ENCODE data around the gene CARMIL1. TPM values are rescaled to one million over a fixed set of nuclear protein-coding genes. Genes with fewer than 3 reads are reported as not detected.

CARMIL1 gene
- total RNA-seq, 1 experiment from 2014 or later, result 23.6 TPM

- Histone ChIP-seq H3K27me3 (ENCODE audit: insufficient read depth, low read length) (no peaks in the 10 kb centered on the region), H2BK12ac (ENCODE audit: insufficient read length, low read depth, low read length) (no peak overlapping the region), H4K91ac (ENCODE audit: insufficient read length, low read depth, low read length) (no peak overlapping the region), H3K79me2 (ENCODE audit: insufficient read depth, low read length) (peaks cover 6% of the 10 kb centered on the region; the same call in 1 of the 2 replicates), H3K4me2 (ENCODE audit: insufficient read depth, insufficient read length, low read length) (no peak overlapping the region), H2BK5ac (ENCODE audit: insufficient read length, low read length) (no peak overlapping the region), H3K18ac (ENCODE audit: insufficient read length, low read depth, low read length) (no peak overlapping the region), H2BK120ac (ENCODE audit: low read depth, low read length, poor library complexity, severe bottlenecking) (no peak overlapping the region), H4K20me1 (ENCODE audit: control insufficient read depth, insufficient read depth, insufficient read length) (no peaks in the 10 kb centered on the region), H3K4ac (ENCODE audit: low read depth, low read length) (no peak overlapping the region), H3K9me3 (ENCODE audit: control insufficient read depth, low read depth, low read length) (no peaks in the 10 kb centered on the region), H3K9ac (ENCODE audit: extremely low read depth, insufficient read length, low read length) (no peak overlapping the region), H3K4me1 (ENCODE audit: insufficient read depth, low read length) (peaks cover 8% of the 10 kb centered on the region; the same call in 1 of the 2 replicates), H4K8ac (replicated peaks; ENCODE audit: insufficient read length, low read depth, low read length) (no peak overlapping the region), H3T11ph (ENCODE audit: low read length) (no peak overlapping the region), H3K23me2 (ENCODE audit: insufficient read length, low read depth, low read length, poor library complexity, severe bottlenecking) (no peaks in the 10 kb centered on the region), H2AFZ (ENCODE audit: low read length) (no peak overlapping the region), H2AK5ac (ENCODE audit: insufficient read length, low read length) (no peak overlapping the region), H3K23ac (ENCODE audit: insufficient read length, low read depth, low read length) (no peak overlapping the region), H3K27ac (ENCODE audit: insufficient read length, low read depth, low read length) (no peak overlapping the region), H2BK20ac (ENCODE audit: low read depth, low read length, poor library complexity, severe bottlenecking) (no peak overlapping the region), H3K14ac (ENCODE audit: insufficient read depth, low read length) (no peak overlapping the region), H4K5ac (ENCODE audit: insufficient read length, low read depth, low read length) (no peak overlapping the region), H3K56ac (ENCODE audit: insufficient read length, low read depth, low read length) (no peak overlapping the region), H2BK15ac (ENCODE audit: low read depth, low read length) (no peak overlapping the region), H3K79me1 (ENCODE audit: insufficient read depth, low read depth, low read length, poor library complexity, severe bottlenecking) (peaks cover 7% of the 10 kb centered on the region)
- H3K27me3 Mint-ChIP-seq (ENCODE audit: low read depth), result no peaks in the 10 kb centered on the region
- no CpG with 5 or more reads among the region's 10 CpGs for WGBS (ENCODE audit: extremely low coverage, insufficient read length, low lambda C conversion rate)
- no peak for TF ChIP-seq CTCF (conservative IDR thresholded peaks at IDR 0.05)
- H3K9me3 Mint-ChIP-seq, result peaks cover 3 to 12% of the 10 kb centered on the region in 2 experiments; a peak in 4 of 5 replicates
- H3K27ac Mint-ChIP-seq, result peak overlapping the region in 2 of 3 experiments; percentile 68 to 96; a peak in 1 of 7 replicates
- peaks cover 0 to 10% (median 0%) of the 10 kb centered on the region in 3 experiments; a peak in 4 of 7 replicates for H3K36me3 Mint-ChIP-seq (ENCODE audit: insufficient read depth in 1 of 3, low read depth in 3 of 3)
- DNase-seq, result no peak
- H3K4me1 Mint-ChIP-seq, result peaks cover 44 to 49% of the 10 kb centered on the region in 2 experiments
- H3K4me3 Mint-ChIP-seq, result no peak overlapping the region
These were observed 91.2 kb downstream of the CARMIL1 start for GRCh38 chr6:25370178-25371036.

Data from H9 (cell line).